PFSK-1 (cell line): ENCODE results near the gene UTS2R.

Experiments used
- FOXP2 ChIP-seq: optimal IDR thresholded peaks from 2 replicates; pipeline ENCODE3; 2011; ENCODE audit warnings: borderline replicate concordance, control low read depth, inconsistent platforms; ENCODE audit not compliant: insufficient read depth; ENCODE audit errors: extremely low read length, extremely low read depth
- POLR2AphosphoS5 ChIP-seq: IDR thresholded peaks from 2 replicates; pipeline ENCODE4 v1.6.1; 2012; ENCODE audit warnings: low read depth, mild to moderate bottlenecking, control low read depth, low read length, moderate library complexity
- REST ChIP-seq, 2 experiments: IDR thresholded peaks; 2 replicates each; pipeline versions ENCODE4 v1.6.1 to v1.8.0; 2011 to 2012; ENCODE audit warnings: low read depth in 2 of 2, low read length in 2 of 2, control low read depth in 1 of 2, inconsistent platforms in 1 of 2, mild to moderate bottlenecking in 1 of 2, moderate library complexity in 1 of 2; ENCODE audit not compliant: insufficient read depth in 1 of 2
- SIN3A ChIP-seq: IDR thresholded peaks from 2 replicates; pipeline ENCODE4 v1.6.1; 2012; ENCODE audit warnings: mild to moderate bottlenecking, low read length, moderate library complexity, borderline replicate concordance; ENCODE audit not compliant: insufficient read depth
- TAF1 ChIP-seq: IDR thresholded peaks from 2 replicates; pipeline ENCODE4 v1.6.1; 2012; ENCODE audit warnings: low read length, control low read depth, borderline replicate concordance; ENCODE audit not compliant: insufficient read depth

UTS2R gene

DNA sequence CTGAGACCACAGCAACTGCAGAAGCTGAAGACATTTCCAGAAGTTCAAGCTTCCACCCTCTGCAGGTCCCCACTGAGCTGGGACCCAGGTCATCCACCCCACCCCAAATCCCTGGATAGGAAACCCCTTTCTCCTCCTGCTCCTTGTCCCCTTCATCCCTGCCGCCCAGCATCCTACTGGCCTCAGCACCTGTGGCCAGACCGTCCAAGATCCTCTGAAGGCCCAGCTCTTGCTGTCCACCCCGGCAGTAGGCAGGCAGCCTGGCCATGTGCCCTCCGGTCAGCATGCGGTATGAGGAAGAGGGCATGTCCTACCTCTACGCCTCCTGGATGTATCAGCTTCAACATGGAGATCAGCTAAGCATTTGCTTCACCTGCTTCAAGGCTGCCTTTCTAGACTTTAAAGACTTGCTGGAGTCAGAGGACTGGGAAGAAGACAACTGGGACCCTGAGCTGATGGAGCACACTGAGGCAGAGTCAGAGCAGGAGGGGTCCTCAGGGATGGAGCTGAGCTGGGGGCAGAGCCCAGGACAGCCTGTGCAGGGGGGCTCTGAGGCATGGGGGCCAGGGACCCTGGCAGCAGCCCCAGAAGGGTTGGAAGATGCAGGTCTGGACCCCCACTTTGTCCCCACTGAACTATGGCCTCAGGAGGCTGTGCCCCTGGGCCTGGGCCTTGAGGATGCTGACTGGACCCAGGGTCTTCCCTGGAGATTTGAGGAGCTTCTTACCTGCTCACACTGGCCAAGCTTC, 9.5 kb upstream of the UTS2R start:
- TF ChIP-seq POLR2AphosphoS5 (no peak), REST (IDR thresholded peaks at IDR 0.05; ENCODE audit: insufficient read depth in 1 of 2, low read depth in 2 of 2, low read length in 2 of 2) (no peak), FOXP2 (no peak), SIN3A (no peak), TAF1 (no peak)

DNA sequence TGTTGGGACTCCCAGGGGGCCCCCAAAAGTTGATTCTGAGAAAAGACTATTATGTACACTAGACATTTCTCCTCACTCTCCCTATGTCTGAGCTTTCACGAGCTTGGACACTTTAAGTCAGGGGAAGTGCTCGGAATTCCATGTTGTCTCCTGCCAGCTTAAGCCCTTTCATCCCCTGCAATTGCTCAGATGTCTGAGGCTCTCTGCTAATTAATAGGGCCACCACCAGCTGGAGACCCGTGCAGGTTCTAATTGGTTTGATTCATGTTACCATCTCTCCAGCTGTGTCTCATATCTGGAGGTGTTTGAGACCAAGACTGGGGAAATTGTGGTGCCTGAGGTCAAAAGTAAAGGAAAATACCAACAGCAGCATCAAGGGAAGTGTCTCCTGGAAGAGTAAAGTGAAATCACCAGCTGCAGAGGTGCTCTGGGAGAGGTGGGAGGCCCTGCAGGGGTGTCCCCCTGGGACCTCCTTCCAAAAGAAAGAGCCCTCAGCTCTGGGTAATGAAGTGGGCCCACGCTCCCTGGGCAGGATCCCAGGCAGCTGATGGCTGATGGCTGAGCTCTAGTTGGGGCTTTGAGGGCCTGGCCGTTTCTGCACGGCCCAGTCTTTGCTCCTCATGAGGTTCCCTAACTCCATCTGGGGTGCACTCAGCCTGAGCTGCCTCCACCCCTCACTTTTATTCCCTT, 5.8 kb upstream of the UTS2R start:
- TF ChIP-seq SIN3A (no peak), FOXP2 (no peak), REST (IDR thresholded peaks at IDR 0.05; ENCODE audit: insufficient read depth in 1 of 2, low read depth in 2 of 2, low read length in 2 of 2) (no peak), TAF1 (no peak), POLR2AphosphoS5 (no peak)

- no peak for TF ChIP-seq POLR2AphosphoS5
- no peak for TF ChIP-seq REST (IDR thresholded peaks at IDR 0.05; ENCODE audit: insufficient read depth in 1 of 2, low read depth in 2 of 2, low read length in 2 of 2)
- no peak for TF ChIP-seq FOXP2
- no peak for TF ChIP-seq SIN3A
- TF ChIP-seq TAF1: no peak
These were observed 4.8 kb upstream of the UTS2R start for GRCh38 chr17:82366749-82367148.

- TF ChIP-seq SIN3A (no peak), FOXP2 (no peak), TAF1 (no peak), POLR2AphosphoS5 (no peak)
These were observed 3.6 kb upstream of the UTS2R start for GRCh38 chr17:82367724-82368524.

GRCh38 chr17:82369211-82369610, 2.4 kb upstream of the UTS2R start:
- TF ChIP-seq TAF1 (no peak), REST (IDR thresholded peaks at IDR 0.05; ENCODE audit: insufficient read depth in 1 of 2, low read depth in 2 of 2, low read length in 2 of 2) (no peak), SIN3A (no peak), FOXP2 (no peak), POLR2AphosphoS5 (no peak)
